ENCODE data around the gene HTR3B. TPM values are rescaled to one million over a fixed set of nuclear protein-coding genes. Genes with fewer than 3 reads are reported as not detected.

The HTR3B gene
- polyA plus RNA-seq, 1 donor from 2014 or later: not detected

DNA sequence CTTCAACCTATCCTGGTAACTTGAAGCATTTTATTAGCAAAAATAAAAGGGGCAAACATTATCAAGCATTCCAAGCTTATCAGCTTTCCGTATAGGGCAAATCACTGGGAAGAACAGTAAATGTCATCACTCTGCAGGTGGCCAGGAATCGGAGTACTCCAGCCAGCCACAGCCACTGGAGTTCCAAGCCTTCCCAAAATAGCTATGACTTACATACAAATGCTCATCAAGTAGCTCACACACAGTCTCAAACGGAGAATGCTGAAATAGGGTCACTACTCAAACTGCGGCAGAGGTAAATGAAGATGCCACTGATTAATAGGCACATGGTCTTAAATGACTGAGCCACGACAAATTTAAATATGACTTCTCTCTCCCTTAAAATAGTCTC is 31.4 kb upstream of the HTR3B start:
- peaks cover 9% of the 10 kb centered on the region for H3K79me2 ChIP-seq (replicated peaks; ENCODE audit: insufficient read depth, low read length)
- H2AFZ ChIP-seq (ENCODE audit: low read depth, low read length): no peak overlapping the region
- no peak overlapping the region for H3K4me2 ChIP-seq (ENCODE audit: low read length)
- H3K36me3 ChIP-seq (ENCODE audit: insufficient read depth, low read length): no peaks in the 10 kb centered on the region
- no peak overlapping the region for H3K9ac ChIP-seq (ENCODE audit: low read length)
- no peaks in the 10 kb centered on the region for H3K9me3 ChIP-seq (ENCODE audit: low read length)
- no peaks in the 10 kb centered on the region for H3K27me3 ChIP-seq (ENCODE audit: insufficient read depth, low read depth, low read length)
- no peaks in the 10 kb centered on the region for H3K9me2 ChIP-seq (ENCODE audit: insufficient read depth, low read length)
- H4K20me1 ChIP-seq (ENCODE audit: insufficient read depth): no peaks in the 10 kb centered on the region
- H3K27ac ChIP-seq (ENCODE audit: low read length): no peak overlapping the region
- peak overlapping the region; percentile 50 for H3K4me3 ChIP-seq (ENCODE audit: low read length)
- TF ChIP-seq SMC3 (conservative IDR thresholded peaks at IDR 0.05; ENCODE audit: poor library complexity) (no peak), RAD21 (conservative IDR thresholded peaks at IDR 0.05) (no peak)
- TF ChIP-seq, protein P1, sequence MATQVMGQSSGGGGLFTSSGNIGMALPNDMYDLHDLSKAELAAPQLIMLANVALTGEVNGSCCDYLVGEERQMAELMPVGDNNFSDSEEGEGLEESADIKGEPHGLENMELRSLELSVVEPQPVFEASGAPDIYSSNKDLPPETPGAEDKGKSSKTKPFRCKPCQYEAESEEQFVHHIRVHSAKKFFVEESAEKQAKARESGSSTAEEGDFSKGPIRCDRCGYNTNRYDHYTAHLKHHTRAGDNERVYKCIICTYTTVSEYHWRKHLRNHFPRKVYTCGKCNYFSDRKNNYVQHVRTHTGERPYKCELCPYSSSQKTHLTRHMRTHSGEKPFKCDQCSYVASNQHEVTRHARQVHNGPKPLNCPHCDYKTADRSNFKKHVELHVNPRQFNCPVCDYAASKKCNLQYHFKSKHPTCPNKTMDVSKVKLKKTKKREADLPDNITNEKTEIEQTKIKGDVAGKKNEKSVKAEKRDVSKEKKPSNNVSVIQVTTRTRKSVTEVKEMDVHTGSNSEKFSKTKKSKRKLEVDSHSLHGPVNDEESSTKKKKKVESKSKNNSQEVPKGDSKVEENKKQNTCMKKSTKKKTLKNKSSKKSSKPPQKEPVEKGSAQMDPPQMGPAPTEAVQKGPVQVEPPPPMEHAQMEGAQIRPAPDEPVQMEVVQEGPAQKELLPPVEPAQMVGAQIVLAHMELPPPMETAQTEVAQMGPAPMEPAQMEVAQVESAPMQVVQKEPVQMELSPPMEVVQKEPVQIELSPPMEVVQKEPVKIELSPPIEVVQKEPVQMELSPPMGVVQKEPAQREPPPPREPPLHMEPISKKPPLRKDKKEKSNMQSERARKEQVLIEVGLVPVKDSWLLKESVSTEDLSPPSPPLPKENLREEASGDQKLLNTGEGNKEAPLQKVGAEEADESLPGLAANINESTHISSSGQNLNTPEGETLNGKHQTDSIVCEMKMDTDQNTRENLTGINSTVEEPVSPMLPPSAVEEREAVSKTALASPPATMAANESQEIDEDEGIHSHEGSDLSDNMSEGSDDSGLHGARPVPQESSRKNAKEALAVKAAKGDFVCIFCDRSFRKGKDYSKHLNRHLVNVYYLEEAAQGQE (IDR thresholded peaks at IDR 0.05; ENCODE audit: borderline replicate concordance): no peak
- TF ChIP-seq, protein P2, sequence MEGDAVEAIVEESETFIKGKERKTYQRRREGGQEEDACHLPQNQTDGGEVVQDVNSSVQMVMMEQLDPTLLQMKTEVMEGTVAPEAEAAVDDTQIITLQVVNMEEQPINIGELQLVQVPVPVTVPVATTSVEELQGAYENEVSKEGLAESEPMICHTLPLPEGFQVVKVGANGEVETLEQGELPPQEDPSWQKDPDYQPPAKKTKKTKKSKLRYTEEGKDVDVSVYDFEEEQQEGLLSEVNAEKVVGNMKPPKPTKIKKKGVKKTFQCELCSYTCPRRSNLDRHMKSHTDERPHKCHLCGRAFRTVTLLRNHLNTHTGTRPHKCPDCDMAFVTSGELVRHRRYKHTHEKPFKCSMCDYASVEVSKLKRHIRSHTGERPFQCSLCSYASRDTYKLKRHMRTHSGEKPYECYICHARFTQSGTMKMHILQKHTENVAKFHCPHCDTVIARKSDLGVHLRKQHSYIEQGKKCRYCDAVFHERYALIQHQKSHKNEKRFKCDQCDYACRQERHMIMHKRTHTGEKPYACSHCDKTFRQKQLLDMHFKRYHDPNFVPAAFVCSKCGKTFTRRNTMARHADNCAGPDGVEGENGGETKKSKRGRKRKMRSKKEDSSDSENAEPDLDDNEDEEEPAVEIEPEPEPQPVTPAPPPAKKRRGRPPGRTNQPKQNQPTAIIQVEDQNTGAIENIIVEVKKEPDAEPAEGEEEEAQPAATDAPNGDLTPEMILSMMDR (IDR thresholded peaks at IDR 0.05; ENCODE audit: poor library complexity, severe bottlenecking): no peak
- peaks cover 5% of the 10 kb centered on the region for H3F3A ChIP-seq (ENCODE audit: insufficient read depth, low read length, poor library complexity, severe bottlenecking)

DNA sequence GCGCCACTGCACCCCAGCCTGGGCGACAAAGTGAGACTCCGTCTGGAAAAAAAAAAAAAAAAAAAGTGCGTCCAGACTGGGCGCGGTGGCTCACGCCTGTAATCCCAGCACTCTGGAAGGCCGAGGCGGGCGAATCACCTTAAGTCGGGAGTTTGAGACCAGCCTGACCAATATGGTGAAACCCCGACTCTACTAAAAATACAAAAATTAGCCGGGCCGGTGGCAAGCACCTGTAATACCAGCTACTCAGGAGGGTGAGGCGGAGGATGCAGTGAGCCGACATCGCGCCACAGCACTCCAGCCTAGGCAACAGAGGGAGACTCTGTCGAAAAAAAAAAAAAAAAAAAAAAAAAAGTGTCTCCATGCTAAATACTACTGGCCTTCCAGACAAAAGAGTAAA is 30.5 kb upstream of the HTR3B start:
- H3K27ac ChIP-seq (ENCODE audit: low read length): no peak overlapping the region
- H3K9me3 ChIP-seq (ENCODE audit: low read length): no peaks in the 10 kb centered on the region
- peak overlapping the region; percentile 84 for H3K4me3 ChIP-seq (ENCODE audit: low read length)
- no peak overlapping the region for H3K9ac ChIP-seq (ENCODE audit: low read length)
- no peak overlapping the region for H2AFZ ChIP-seq (ENCODE audit: low read depth, low read length)
- H3K36me3 ChIP-seq (ENCODE audit: insufficient read depth, low read length): no peaks in the 10 kb centered on the region
- H3F3A ChIP-seq (ENCODE audit: insufficient read depth, low read length, poor library complexity, severe bottlenecking): peaks cover 5% of the 10 kb centered on the region
- TF ChIP-seq POLR2AphosphoS5 (IDR thresholded peaks at IDR 0.05): no peak
- TF ChIP-seq, protein P2 (IDR thresholded peaks at IDR 0.05; ENCODE audit: poor library complexity, severe bottlenecking): no peak
- TF ChIP-seq, protein P1 (IDR thresholded peaks at IDR 0.05; ENCODE audit: borderline replicate concordance): no peak
- no peak for TF ChIP-seq MXI1 (conservative IDR thresholded peaks at IDR 0.05; ENCODE audit: poor library complexity, severe bottlenecking)
- no peak for TF ChIP-seq SMC3 (conservative IDR thresholded peaks at IDR 0.05; ENCODE audit: poor library complexity)
- no peak for TF ChIP-seq EP300 (conservative IDR thresholded peaks at IDR 0.05; ENCODE audit: poor library complexity, severe bottlenecking)
- no peak for TF ChIP-seq RAD21 (conservative IDR thresholded peaks at IDR 0.05)
- no peak for TF ChIP-seq EZH2 (IDR thresholded peaks at IDR 0.05; ENCODE audit: borderline replicate concordance, insufficient read depth, low read length, poor library complexity, severe bottlenecking)
- TF ChIP-seq TAF1 (IDR thresholded peaks at IDR 0.05; ENCODE audit: low read depth): no peak
- H3K27me3 ChIP-seq (ENCODE audit: insufficient read depth, low read depth, low read length): no peaks in the 10 kb centered on the region
- H3K79me2 ChIP-seq (replicated peaks; ENCODE audit: insufficient read depth, low read length): peaks cover 9% of the 10 kb centered on the region
- H3K4me2 ChIP-seq (ENCODE audit: low read length): peak overlapping the region; percentile 60
- H4K20me1 ChIP-seq (ENCODE audit: insufficient read depth): no peaks in the 10 kb centered on the region
- H3K9me2 ChIP-seq (ENCODE audit: insufficient read depth, low read length): no peaks in the 10 kb centered on the region

Measured in neural cell (in vitro differentiated cells).